Amygdala (tissue), 56 donors: ENCODE measurements around the gene CCDC117.
"Not testable (repeated sequence)": the region's sequence is repeated elsewhere in the genome, so short reads cannot be mapped to it uniquely, and the experiment has no call there.

Experiments used
- DNase-seq, 56 donors: peaks; one replicate each; lab custom pipeline; 2025; lab: John Stamatoyannopoulos, UW

The CCDC117 gene

DNA sequence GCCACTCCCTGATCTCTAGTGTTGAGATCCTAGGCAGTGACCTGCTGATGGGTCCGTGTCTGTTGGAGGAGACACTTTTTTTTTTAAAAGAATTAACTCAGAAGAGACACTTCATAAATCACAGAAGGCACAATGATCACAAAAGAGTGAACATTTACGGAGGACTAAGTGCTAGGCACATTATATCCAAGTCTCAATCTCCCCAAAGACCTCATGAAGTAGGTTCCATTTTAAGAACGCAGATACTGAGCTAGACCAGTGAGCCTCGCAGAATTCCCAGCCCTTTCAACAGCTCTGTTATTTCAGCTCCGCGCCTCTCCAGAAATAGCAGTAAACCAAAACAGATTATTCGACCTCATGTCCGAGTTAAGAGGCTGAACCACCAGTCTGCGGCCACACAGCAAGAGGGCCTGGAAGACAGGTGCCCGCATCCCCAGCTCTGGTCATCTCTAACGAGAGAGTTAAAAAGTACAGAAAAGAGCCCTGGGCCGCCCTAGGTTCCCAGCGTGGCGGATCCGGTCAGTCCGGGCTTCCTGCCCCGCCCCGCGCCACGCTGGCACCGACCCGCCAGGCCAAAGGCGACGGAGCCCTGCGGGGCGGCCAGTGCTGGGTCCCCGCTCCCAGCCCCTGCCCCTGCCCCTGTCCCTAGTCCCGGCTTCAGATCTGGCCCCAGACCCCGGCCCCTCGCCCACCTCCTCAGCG is 27.3 kb downstream of the CCDC117 start:
- DNase-seq: peak in 26 of 56 donors; percentile 22 to 74 (median 42)

GRCh38 chr22:28800308-28801041 is 28.0 kb downstream of the CCDC117 start, which contains the start of gene XBP1:
Gene XBP1, minus strand, starts transcription at chr22:28800569.
- DNase-seq: peak; percentile 50 to 95 (median 87)

DNA sequence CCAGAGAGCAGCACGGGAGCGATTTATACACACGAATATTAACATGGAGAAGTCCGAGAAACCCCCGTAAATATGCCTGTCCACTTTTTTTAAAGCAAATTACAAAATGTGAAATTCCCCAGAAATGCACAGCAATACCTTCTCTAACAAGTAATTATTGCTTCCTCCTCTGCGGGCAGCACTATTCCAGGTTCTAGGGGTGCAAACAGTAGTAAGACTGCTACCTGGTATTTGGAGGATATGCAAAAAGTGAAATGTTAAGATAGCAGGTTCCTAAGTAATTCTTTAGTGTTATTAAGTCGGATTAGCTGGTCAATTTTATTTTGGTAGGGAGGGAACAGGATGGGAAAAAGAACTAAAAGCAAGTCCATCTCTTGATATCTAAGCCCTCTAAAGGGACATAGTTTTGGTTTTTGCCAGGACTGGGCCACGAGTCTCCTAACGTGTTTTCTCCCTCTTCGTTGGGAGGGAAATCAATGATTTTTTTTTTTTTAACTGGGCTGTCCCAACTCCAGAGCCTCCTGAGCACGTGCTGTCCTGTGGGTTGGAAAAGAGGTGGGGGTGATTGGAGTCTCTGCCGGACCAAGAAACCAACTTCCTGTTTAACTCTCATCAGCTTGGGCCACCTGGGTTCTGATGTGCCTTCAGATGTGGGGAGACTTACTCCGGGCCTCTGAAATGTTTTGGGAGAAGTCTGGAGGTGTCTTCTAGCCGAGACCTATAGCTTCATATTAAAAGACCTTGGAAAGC is 29.5 kb downstream of the CCDC117 start:
- no peak for DNase-seq

DNA sequence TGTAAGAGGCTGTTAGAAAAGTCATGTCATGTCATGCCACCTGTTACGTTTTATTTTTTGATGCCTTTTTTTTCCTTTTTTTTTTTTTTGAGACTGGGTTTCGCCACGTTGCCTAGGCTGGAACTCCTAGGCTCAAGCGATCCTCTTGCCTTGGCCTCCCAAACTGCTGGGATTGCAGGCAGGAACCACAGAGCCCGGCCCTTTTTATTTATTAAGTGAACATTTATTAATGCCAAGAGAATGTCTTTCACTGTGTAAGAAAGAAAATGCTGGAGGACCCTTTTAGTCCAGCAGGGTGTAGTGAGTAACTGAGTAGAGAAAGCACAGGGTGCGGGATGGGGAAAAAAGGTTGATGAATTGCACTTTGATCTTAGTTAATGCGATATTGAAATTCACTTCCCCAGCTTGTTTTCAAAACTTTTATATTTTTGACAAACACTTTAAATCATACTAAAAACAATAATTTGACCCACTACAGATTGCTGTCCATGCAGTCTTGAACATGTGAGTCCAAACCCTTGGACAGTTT is 30.2 kb downstream of the CCDC117 start:
- DNase-seq: no peak

DNA sequence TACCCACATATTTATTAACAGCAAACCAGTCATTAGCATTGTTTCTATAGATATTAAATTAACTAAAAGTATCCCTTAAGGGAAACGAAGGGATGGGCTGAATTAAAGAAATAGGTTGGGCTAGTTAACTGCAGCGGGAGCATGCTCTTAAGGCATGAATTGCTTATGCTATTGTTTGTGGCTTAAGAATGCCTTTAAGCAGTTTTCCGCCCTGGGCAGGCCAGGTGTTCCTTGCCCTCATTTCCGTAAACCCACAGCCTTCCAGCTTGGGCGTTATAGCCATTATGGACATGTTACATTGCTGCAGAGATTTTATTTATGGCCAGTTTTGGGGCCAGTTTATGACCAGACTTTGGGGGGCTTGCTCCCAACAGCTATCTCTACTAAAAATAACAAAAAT is 32.9 kb downstream of the CCDC117 start:
- not testable (repeated sequence) for DNase-seq

DNA sequence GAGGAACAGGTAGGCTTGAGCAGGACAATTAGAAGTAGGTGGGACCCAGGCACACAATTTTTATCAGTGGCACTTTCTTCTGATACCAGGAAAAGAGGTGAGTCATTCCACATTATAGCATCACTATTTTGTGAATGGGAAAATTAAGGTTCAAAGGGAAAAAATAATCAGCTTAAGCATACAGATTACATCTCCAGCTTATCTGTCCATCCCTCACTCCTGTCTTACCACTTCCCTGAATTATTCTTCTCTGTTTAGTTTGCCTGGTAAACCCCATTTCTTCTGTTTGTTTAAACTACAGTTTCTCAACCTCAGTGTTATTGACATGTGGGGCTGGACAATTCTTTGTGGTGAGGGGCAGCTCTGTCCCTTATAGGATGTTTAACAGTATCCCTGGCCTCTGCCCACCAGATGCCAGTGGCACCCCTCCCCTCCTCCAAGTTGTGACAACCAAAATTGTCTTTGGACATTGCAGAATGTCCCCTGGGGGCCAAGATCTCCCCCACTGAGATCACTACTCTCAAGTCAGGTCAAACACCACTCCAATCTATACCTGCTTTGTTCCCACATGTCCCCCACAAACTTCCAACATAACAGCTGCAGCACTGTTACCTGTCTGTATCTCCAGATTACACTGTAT is 36.3 kb downstream of the CCDC117 start:
- DNase-seq: no peak

- DNase-seq: peak in 2 of 56 donors; percentile 27 to 29
Measured at GRCh38 chr22:28810821-28811491, 38.5 kb downstream of the CCDC117 start.

- no peak for DNase-seq
Measured at GRCh38 chr22:28812516-28812915, 40.0 kb downstream of the CCDC117 start.

GRCh38 chr22:28813772-28814518 is 41.5 kb downstream of the CCDC117 start:
- peak in 2 of 56 donors; percentile 4 to 12 for DNase-seq

DNA sequence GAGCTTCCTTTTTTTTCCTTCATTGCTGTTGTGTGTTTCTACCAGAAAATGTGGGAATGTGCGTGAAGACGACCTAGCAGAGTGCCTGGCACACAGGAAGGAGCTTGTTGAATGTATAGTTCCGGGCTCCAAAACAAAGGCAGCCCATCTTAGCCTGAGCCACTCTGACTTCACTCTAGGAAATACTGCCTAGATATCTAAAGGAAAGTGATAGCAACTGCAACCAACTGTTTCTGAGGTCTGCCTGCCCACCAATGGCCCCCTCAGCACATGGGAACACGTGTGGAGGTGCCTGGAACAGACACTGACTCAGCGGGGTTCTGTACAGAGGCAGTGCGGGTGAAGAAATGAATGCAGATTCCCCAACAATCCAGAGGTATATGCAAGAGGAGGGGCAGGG is 42.6 kb downstream of the CCDC117 start:
- DNase-seq: no peak

DNA sequence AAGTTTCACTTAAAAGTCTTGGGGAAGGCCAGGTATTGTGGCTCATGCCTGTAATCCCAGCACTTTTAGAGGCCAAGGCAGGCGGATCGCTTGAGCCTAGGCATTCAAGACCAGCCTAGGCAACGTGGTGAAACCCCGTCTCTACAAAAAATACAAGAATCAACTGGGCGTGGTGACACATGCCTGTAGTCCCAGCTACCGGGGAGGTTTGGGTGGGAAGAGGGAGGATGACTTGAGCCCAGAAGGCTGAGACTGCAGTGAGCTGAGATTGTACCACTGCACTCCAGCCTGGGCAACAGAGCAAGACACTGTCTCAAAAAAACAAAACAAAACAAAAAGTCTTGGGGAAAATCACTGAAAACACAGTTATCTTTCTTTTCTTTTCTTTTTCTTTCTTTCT is 43.2 kb downstream of the CCDC117 start:
- DNase-seq: no peak

DNA sequence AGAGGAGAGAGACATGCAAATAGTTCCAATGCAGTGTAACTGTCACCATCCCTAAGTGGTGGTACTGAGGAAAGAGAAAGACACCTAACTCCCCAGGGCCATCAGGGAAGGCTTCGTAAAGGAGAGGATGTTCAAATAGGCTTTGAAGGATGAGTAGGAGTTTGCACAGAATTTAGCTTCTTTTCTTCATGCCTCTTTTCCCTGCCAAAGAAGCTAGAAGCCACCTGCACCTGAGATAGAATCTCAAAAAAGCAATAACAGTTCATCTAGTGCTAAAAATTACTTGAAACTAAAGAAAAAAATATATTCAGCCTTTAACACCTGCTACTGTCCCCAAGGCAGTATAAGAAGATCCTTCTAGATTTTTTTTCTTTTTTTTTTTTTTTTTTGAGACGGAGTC is 44.6 kb downstream of the CCDC117 start:
- DNase-seq: no peak

GRCh38 chr22:28817919-28818859 is 45.7 kb downstream of the CCDC117 start:
- DNase-seq: no peak

- DNase-seq: no peak
Measured at GRCh38 chr22:28819253-28820096, 47.0 kb downstream of the CCDC117 start.

DNA sequence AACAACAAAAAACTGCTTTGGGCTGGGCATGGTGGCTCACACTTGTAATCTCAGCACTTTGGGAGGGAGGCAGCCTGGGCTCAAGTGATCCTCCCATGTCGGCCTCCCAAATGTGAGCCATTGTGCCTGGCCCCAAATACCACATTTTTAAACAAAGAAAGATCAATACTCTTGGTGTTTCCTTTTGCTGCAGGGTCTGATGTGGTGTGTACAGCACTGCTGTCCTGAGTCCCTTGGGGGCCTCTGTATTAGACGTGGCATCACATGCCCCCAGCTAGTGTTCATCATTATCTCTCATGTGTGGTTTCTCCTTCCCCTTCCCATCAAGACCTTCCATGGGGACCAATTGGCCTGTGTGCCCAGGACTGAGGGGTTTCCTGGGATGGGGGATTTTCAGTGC is 48.4 kb downstream of the CCDC117 start:
- no peak for DNase-seq

DNA sequence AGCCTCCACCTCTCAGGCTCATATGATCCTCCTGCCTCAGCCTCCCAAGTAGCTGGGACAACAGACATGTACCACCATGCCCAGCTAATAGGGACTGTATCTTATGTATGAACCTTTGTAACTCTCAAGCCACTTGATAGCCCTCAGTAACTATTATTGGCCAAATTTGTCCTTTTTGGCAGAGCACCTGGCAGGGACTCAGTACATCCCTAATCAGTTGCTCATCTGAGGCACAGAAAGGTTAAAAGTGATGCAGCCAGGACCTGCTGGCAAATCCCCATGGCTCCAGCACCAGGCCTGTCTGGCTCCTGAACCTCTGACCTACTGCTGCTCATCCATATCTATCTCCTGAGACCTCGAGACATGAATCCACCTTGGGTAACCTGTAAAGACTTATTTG is 49.0 kb downstream of the CCDC117 start:
- no peak for DNase-seq

DNA sequence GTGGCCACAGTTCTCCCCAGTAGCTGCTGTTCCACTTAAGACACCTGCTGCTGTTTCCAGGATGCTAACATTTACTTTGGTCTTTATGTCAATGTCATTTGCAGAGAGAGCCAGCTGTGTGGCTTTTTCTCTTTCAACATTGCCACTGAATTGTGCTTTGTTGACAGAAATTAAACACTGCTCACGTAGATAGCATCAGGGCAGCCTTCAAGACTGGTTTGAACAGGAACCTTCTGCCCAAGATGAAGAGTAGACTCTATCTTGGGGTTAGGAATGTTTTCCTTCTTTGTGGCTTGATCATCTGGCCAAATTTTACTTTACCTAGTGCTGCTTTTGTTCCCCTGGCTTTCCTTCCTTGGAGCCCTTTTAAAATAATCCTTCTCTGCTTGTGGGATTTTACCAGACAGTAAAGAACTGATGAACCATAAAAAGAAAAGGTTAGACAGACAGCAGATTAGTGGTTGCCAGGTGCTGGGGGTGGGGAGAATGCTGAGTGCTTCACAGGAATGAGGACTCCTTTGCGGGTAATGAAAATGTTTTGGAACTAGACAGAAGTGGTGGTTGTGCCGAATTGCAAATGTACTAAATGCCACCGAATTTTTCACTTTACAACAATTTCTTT is 50.5 kb downstream of the CCDC117 start:
- DNase-seq: no peak
